Stimulated activated CD4-positive, alpha-beta T cell treated with anti-CD3 and anti-CD28 coated beads, Interleukin-12 subunit alpha, Interleukin-12 subunit beta, amount 100 ng/mL, for 48 hours (primary cell): ENCODE results near the gene HMX1.

Source experiments
- DNase-seq, 3 donors: peaks; one replicate each; pipeline ENCODE4 v3.0.0-alpha.2; 2020; ENCODE audit warnings: low read depth in 2 of 3, low spot score in 1 of 3

The HMX1 gene

GRCh38 chr4:8869002-8869897 is 2.4 kb downstream of the HMX1 start:
- no peak for DNase-seq

DNA sequence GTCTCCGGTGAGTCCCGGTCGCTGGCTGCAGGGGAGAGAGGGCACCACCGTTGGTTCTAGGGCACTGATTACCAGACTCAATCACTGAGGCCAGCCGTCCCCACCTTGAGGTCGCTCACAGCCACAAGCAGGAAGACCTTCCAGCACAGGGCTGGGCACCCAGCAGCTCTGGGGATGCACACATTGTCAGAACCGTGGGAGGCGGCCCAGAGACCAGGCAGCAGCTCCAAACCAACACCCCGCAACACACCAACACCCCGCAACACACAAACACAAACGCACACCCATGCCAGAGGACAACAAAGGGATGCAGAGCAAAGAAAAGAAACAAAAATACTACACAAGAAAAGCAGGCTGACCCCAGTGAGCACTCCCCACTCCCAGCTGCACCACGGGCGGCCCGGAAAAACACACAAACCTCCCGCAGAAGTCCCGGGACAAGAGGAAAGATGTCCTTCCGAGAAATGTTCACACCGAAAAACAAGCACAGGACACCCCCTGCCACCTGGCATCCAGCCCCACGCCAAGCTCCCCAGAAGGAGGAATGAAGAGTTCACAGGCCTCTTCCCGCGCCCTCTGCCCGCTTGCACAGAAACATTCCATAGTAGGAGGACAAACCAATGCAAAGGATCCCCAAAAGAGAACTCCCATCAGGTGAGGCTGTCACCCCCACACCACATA is 3.2 kb downstream of the HMX1 start:
- DNase-seq: no peak

DNA sequence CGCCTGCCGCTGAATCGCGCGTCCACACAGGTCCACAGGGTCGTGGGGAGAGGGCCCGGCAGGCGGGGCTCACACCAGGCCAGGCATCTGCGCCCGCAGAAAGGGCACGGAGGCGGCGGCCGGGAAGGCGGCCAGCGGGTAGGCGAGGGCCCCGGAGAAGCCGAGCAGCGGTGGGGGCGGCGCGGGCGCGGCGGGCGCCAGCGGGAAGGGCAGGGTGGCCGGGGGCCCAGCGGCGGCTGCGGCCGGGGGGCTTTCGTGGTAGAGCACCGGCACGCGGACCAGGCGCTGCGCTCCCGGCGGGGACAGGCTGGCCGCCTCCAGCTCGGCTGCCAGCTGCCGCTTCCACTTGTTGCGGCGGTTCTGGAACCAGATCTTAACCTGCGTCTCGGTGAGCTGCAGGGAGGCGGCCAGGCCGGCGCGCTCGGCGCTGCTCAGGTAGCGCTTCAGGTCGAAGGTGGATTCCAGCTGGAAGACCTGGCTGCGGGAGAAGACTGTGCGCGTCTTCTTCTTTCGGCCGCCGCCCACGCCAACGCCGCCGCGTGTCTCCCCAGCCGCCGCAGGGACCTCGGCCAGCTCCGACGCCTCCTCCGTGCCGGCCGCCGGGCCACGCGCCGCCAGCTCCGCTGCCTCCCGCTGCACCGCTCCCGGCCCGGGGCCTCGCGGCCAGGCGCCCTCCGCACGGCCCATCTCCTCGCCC is 3.9 kb downstream of the HMX1 start:
- no peak for DNase-seq

DNA sequence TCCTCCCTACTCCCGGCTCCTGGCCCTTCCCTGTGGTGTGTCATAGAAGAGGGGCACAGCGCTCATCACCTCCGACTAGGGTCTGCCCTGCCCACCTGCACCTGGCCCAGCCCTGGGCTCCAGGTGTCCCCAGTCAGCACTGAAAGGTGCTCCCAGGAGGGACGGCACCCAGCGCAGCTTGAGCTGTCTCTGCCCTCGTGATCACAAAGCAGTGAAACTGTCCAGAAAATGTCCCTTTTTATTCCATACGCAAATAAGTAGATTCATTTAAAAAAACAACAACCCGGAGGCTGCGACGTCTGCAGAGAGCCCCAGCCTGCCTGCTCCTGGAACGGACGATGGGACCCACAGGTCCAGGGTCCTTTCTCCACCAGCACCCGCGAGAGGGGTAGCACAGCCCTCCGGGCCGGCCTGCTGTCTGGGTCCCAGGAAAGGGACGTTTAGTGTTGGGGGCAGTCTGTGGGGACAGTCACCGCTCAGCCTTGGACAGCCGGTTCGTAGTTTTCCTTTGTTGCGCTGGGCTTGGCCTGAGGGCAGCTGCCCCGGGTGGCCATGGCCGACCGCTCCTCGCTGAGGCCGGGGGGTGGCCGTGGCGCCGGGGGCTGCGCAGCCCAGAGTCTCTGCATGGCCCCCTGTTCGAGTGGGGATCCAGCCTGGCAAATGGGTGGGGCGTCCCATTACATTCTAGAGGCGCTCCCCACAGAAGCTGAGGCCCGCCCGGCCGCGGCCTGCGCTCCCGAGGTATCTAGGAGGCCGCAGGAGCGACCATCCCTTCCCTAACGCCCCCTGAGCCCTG is 4.6 kb downstream of the HMX1 start:
- DNase-seq: no peak

GRCh38 chr4:8866421-8866820 is 5.2 kb downstream of the HMX1 start:
- DNase-seq: no peak

GRCh38 chr4:8865681-8866310 is 5.8 kb downstream of the HMX1 start:
- no peak for DNase-seq

- no peak for DNase-seq
Observed at GRCh38 chr4:8864912-8865680, 6.5 kb downstream of the HMX1 start.

DNA sequence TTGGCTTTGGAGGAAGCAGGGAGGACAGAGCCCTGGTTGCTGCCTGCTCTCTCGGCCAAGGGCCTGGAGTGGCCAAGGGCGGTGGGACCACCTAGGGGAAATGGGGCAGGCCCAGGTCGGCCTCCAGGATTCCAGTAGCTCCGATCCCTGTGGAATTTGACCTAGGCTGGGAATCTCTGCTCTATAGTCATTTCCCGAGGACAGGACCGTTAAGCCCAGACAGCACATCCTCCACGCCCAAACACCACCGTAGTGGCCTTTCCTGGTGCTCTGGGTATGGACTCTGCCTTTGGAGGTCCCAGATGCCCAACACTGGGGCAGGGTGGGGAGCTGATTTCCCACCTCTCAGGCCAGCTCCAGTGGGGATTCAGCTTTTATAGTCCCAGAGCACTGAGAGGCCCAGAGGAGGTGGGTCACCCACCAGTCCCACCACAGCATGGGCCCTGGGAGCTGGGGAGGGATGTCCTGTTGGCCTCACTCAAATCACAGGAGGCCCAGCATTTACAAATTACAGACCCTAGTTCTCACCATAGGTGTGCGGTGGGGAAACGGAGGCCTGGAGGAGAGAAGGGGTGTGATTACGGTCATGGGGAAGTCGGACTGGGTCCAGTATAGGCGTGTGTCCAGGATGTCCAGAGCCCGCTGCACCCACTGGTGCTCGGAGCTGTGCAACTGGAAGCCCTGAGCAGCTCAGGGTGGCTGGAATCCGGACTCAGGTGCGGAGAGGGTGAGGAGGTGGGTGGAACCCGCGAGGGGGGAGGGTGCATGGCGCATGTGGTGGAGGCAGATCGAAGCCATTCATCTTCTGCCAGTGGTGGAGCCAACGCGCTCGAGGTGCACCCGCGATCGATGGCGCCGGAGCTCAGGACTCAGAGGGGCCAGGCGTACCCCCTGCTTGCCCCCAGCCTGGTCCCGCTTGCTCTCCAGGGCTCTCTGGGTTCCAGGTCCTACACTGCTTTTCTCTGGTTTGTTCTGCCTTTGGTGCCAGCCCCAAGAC is 7.7 kb downstream of the HMX1 start:
- no peak for DNase-seq

GRCh38 chr4:8862800-8863685 is 8.6 kb downstream of the HMX1 start:
- DNase-seq: no peak

DNA sequence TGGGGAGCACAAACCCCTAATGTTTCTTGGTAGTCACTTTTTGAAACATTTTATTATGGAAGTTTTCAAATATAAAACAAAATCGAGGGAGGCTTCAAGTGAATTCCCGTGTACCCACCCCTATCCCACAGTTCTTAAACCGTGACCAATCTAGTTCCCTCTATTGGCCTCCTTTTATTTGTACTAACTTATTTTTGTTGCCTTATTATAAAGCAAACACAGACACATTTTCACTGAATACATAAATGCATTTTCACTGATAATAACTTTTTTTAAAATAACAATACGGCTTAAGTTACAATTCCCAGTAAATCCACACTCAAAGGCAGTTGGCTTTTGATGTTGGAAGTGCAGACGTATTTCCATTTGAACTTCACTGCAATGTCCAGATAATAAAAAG is 9.3 kb downstream of the HMX1 start:
- no peak for DNase-seq

GRCh38 chr4:8861576-8862295 is 9.9 kb downstream of the HMX1 start:
- DNase-seq: no peak

DNA sequence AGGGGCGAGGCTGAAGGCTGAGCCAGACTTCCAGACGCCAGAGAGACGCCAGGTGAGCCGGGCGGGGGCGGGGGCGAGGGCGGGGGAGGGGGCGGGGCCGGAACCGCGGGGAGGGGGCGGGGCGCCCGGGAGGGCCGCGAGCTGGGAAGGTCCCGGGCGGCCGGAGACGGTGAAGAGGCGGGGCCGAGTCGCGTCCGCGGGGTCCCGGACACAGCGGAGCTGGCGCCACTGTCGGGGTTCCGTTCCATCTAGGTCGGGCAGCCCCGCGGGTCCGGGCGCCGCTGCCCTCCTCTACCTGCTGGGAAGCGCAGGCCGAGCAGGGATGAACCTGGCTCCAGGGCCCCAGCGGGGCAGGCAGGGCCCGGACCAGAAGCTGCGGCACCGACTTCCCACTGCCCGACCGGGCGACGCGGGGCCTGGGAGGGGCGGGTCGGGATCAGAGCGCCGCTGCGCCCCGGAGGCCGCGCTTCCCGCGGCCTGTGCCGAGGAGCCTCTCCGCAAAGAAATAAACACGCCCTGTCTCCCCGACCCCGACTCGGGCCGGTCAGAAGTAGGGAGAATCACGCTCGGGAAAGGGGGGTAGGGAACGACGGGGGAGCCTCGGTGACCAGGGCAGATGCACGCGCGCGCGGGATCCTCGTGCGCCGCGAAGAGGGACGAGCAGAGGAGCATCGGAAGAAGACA is 10.6 kb downstream of the HMX1 start:
- DNase-seq: no peak

DNA sequence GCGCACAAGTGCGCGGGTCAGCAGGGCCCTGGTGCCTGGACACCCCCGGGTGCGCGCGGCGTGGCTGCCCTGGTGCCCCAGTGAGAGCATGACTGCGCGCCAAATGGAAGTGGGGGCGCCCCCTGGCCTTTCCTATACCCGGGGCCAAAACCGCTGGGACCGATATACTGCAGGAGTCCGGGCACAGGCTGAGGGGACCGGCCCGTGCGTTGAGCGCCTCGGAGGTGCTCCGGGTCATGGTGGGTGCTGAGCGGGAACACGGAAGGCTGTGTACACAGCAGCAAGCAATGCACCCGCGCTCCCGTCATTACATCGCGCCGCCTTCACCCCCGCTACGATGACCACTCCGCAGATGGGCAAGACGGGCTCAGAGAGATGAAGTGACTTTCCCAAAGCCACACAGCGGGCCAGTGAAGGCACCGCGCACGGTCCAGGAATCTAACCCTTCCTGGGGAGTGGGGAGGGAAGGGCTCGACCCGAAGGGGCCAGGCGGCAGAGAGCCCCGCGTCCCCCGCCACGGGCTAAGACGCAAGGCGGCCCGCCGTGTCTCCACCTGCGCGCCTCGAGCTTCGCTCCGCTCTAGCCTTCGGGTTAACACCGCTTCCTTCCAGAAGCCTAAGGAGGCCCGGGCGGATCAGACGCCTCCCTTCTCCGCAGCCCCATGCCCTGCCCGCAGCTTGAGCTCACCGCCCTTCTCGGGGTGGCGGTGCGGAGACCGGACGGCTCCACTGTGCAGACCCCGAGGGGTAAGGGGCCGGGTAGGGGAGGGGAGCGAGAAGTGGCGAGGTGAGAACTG is 11.3 kb downstream of the HMX1 start:
- DNase-seq: no peak

DNA sequence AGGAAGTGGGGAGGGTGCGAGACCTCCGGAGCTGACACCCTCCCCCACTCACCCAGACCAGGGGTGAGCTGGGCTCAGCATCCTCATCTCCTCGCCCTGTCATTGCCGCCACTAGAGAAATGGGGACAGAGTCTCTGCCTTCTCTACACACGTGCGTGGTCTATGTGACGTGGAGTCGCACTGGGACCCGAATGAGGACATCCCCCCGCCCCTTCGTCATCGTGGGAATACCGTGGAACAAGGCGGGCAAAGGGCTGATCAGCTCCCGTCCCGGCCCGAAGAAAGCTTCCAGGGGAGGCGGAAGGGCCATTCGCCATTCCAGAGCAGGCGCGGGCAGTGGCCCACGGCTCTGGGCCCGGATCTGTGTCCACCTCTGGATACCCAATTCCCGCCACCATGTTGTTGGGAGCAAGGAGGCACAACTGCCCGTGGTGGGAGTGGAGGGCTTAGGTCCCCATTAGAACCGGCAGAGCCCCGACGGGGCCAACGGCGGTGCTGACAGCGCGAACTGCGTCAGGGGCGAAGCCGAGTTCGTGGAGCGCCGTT is 12.0 kb downstream of the HMX1 start:
- DNase-seq: no peak

DNA sequence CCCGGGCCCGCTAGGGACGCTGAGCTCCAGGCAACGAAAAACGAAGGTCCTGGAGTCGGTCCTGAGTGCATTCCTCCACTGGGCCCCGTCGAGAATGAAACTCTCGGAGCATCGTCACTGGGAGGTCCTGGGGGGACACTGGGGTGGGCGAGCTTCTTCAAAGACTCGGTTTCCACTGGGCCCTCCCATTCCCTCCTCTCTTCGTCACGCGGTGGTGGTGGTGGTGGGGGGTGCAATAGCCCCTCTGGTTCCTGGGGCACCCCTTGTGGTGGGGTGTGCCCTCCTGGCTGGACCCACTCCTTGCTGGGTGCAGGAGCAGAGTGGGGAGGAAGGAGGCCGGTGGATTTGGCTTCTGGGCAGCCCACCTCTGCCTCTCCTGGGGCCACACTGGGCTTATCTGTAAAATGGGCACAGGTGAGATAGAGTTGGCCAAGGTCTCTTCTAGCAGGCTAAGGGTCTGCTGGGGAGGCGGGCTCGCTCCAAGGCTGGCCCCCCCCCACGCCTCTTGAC is 12.9 kb downstream of the HMX1 start:
- DNase-seq: no peak
